Breast epithelium (tissue), 4 donors: ENCODE measurements around the gene LRRC8C. TPM values are rescaled to one million over a fixed set of nuclear protein-coding genes. Genes with fewer than 3 reads are reported as not detected.

Experiments
- DNase-seq, 2 donors: peaks; one replicate each; pipeline ENCODE4 v3.0.0-alpha.2; 2019; ENCODE audit warnings: low spot score in 2 of 2
- H3K27ac ChIP-seq, 2 donors: fragments of 200-600 bp; sonication (generic) in 1 of 2; one replicate each; pipeline ENCODE4 v1.5.1; 2016 to 2019; ENCODE audit warnings: mild to moderate bottlenecking in 1 of 2
- H3K27me3 ChIP-seq, 2 donors: fragments of 200-600 bp; sonication (generic) in 1 of 2; one replicate each; pipeline versions ENCODE4 v1.5.1 to v1.6.0; 2017 to 2019; ENCODE audit warnings: control low read depth in 1 of 2, mild to moderate bottlenecking in 1 of 2
- H3K36me3 ChIP-seq: fragments of 200-600 bp; one replicate; pipeline ENCODE4 v1.5.1; 2019
- H3K4me1 ChIP-seq, 2 donors: fragments of 200-600 bp; sonication (generic); one replicate each; pipeline ENCODE4 v1.5.1; 2016 to 2019; ENCODE audit warnings: control low read depth in 1 of 2
- H3K4me3 ChIP-seq, 3 donors: fragments of 200-600 bp; sonication (generic); 1 replicate in 2 of 3; 2 replicates in 1 of 3; pipeline ENCODE4 v1.5.1; 2016 to 2019; ENCODE audit warnings: mild to moderate bottlenecking in 3 of 3, moderate library complexity in 2 of 3
- H3K9me3 ChIP-seq, 2 donors: fragments of 200-600 bp; sonication (generic) in 1 of 2; one replicate each; pipeline ENCODE4 v1.5.1; 2016 to 2019; ENCODE audit warnings: control low read depth in 1 of 2
- POLR2A ChIP-seq: fragments of 450-650 bp; IDR thresholded peaks from one replicate; pipeline ENCODE4 v1.6.1; 2016; ENCODE audit warnings: antibody characterized with exemption, mild to moderate bottlenecking, moderate library complexity
- POLR2AphosphoS5 ChIP-seq, 3 donors: sonication (generic); formaldehyde crosslinking; IDR thresholded peaks; one replicate each; pipeline ENCODE4 v1.6.1; 2017; ENCODE audit warnings: antibody characterized with exemption in 3 of 3
- intact Hi-C: fragments of 100-400 bp; cut with DNase I; formaldehyde crosslinking; loops from one replicate; pipeline ENCODE4 v1.15.1; 2023; ENCODE audit warnings: low total_unique reads
- total RNA-seq, 3 donors: library from RNA; depleted of rRNA; stranded (reverse); fragments of >200 nt; gene quantifications; one replicate each; pipeline ENCODE4 v1.1.0, GENCODE V29; 2016
- TF ChIP-seq, protein P1 (sequence below), 3 donors: fragments of 450-650 bp; IDR thresholded peaks; one replicate each; pipeline ENCODE4 v1.5.1; 2016 to 2017; ENCODE audit warnings: antibody characterized with exemption in 3 of 3, mild to moderate bottlenecking in 3 of 3, moderate library complexity in 3 of 3

LRRC8C gene
- 10 to 100 TPM; 10.8 to 14.6 (median 12.9) TPM for total RNA-seq

DNA sequence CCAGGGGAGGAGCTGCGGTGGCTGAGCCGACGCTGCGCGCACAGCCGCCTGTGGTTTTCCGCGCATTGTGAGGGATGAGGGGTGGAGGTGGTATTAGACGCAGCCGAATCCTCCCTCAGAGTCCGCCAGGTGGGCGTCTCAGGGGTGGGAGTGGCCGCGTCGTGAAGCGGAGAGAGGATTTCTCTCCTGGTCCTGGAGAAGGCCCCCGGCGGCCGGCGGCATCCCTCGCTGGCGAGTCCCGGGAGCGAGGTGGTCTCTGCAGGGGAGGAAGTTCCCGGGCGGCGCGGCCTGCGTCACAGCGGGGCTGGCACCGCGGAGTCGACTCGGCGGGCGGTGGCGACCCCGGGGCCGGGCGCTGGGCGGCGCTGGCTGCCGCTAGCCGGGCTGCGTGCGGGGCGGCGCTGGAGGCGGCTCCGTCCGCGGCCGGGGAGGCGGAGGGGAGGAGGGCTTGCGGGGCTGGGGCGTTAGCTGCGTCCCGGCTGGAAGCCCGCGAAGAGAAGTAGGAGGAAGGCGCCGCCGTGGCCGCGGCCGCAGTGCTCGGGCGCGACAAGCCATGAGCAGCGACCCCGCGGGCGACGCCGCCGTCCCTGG lies at the start of gene LRRC8C:
Gene LRRC8C, plus strand, starts transcription at position 464 of the 591 bp plus-strand sequence. CDS start 53,354 bp downstream, outside the sequence.
- TF ChIP-seq, protein P1, sequence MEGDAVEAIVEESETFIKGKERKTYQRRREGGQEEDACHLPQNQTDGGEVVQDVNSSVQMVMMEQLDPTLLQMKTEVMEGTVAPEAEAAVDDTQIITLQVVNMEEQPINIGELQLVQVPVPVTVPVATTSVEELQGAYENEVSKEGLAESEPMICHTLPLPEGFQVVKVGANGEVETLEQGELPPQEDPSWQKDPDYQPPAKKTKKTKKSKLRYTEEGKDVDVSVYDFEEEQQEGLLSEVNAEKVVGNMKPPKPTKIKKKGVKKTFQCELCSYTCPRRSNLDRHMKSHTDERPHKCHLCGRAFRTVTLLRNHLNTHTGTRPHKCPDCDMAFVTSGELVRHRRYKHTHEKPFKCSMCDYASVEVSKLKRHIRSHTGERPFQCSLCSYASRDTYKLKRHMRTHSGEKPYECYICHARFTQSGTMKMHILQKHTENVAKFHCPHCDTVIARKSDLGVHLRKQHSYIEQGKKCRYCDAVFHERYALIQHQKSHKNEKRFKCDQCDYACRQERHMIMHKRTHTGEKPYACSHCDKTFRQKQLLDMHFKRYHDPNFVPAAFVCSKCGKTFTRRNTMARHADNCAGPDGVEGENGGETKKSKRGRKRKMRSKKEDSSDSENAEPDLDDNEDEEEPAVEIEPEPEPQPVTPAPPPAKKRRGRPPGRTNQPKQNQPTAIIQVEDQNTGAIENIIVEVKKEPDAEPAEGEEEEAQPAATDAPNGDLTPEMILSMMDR (IDR thresholded peaks at IDR 0.05), result peak in 2 of 3 donors; percentile 34 to 55
- no peak for TF ChIP-seq POLR2A
- peak in 1 of 3 donors; percentile 33 for TF ChIP-seq POLR2AphosphoS5 (IDR thresholded peaks at IDR 0.05)
- H3K36me3 ChIP-seq, result no peaks in the 10 kb centered on the region
- intact Hi-C loops, result no loop called here
- peak within 1 kb of the TSS; percentile 81 to 94 (median 92) for H3K4me3 ChIP-seq
- peaks cover 0 to 4% of the 10 kb centered on the region in 2 donors for H3K4me1 ChIP-seq
- peak within 1 kb of the TSS; percentile 80 to 90 for H3K27ac ChIP-seq
- DNase-seq, result peak; percentile 55 to 61
- no peaks in the 10 kb centered on the region for H3K27me3 ChIP-seq
- H3K9me3 ChIP-seq, result no peaks in the 10 kb centered on the region

- H3K4me1 ChIP-seq, result no peaks in the 10 kb centered on the region
- intact Hi-C loops, result no loop called here
- TF ChIP-seq POLR2A (no peak), POLR2AphosphoS5 (IDR thresholded peaks at IDR 0.05) (no peak)
- TF ChIP-seq, protein P1 (IDR thresholded peaks at IDR 0.05), result no peak
- H3K27me3 ChIP-seq, result no peaks in the 10 kb centered on the region
- no peak for DNase-seq
- no peak overlapping the region for H3K4me3 ChIP-seq
- H3K36me3 ChIP-seq, result no peaks in the 10 kb centered on the region
- H3K9me3 ChIP-seq, result no peaks in the 10 kb centered on the region
- no peak overlapping the region for H3K27ac ChIP-seq
Observed at GRCh38 chr1:89584211-89584610, 48.7 kb upstream of the LRRC8C start.

DNA sequence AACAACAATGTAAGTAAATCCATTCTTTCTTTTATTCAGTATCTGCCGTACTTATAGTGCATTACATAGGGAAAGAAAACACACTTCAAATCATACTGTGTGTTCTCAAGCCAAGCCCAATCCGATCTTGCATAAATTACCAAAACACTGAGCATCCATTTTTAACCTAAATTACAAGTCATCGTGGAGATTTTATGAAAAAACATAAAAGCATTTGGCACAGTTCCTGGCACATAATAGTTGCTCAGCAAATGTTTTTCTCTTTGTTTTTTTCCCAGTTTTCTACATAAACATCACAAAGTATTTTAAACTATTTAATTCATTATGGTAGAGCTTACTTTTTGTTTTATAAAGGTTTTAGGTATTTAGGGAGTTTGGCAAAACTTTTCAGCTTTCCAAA lies 48.1 kb upstream of the LRRC8C start:
- DNase-seq, result no peak
- no peaks in the 10 kb centered on the region for H3K36me3 ChIP-seq
- intact Hi-C loops, result no loop called here
- no peaks in the 10 kb centered on the region for H3K9me3 ChIP-seq
- no peak for TF ChIP-seq POLR2AphosphoS5 (IDR thresholded peaks at IDR 0.05)
- no peak for TF ChIP-seq POLR2A
- no peaks in the 10 kb centered on the region for H3K27me3 ChIP-seq
- H3K4me3 ChIP-seq, result no peak overlapping the region
- H3K4me1 ChIP-seq, result no peaks in the 10 kb centered on the region
- no peak overlapping the region for H3K27ac ChIP-seq

DNA sequence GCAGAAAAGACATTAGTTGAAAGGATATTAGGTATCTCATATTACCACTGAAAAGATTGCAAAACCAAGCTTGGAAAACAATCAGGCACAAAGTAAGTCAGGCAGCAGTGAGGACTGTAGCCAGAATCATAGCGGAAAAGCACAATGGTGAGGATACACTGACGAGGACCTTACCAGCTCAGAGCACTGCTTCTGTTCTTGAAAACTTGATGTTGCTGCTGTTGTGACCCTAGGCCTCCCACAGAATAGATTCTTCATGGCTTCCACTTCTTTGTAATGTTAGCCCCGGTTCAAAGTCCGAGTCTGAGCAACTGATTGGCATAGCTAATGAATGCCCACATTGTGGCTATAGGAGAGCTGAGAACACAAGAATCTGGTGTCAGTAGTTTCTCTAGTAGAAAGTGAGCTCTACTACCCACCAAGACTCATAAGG lies 45.2 kb upstream of the LRRC8C start:
- intact Hi-C loops, result no loop called here
- H3K4me3 ChIP-seq, result no peak overlapping the region
- no peak overlapping the region for H3K27ac ChIP-seq
- no peak for DNase-seq
- TF ChIP-seq, protein P1 (IDR thresholded peaks at IDR 0.05), result no peak
- TF ChIP-seq POLR2AphosphoS5 (IDR thresholded peaks at IDR 0.05), result no peak
- no peak for TF ChIP-seq POLR2A
- H3K9me3 ChIP-seq, result no peaks in the 10 kb centered on the region
- H3K27me3 ChIP-seq, result no peaks in the 10 kb centered on the region
- no peaks in the 10 kb centered on the region for H3K4me1 ChIP-seq
- no peaks in the 10 kb centered on the region for H3K36me3 ChIP-seq

DNA sequence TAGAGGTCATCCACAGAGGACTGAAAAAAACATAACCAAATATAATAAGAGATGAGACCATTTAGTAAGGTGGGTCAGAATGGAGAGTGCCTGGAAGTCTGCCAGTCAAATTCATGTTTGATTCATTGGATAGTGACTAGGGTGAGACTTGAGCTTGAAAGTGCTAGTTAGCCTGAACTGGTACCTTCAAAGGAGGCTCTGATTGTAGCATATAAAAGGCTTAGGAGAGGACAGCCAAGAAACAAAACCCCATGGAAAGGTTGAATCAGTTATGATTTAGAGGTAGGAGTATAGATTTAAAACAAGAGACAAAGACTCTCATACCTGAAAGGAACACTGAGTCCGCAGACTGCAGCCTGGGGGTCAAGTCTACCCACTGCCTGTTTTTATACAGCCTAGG lies 44.4 kb upstream of the LRRC8C start:
- H3K4me1 ChIP-seq, result no peaks in the 10 kb centered on the region
- intact Hi-C loops, result no loop called here
- no peaks in the 10 kb centered on the region for H3K9me3 ChIP-seq
- H3K36me3 ChIP-seq, result no peaks in the 10 kb centered on the region
- DNase-seq, result no peak
- H3K27ac ChIP-seq, result no peak overlapping the region
- H3K27me3 ChIP-seq, result no peaks in the 10 kb centered on the region
- no peak for TF ChIP-seq POLR2AphosphoS5 (IDR thresholded peaks at IDR 0.05)
- TF ChIP-seq, protein P1 (IDR thresholded peaks at IDR 0.05), result no peak
- TF ChIP-seq POLR2A, result no peak
- no peak overlapping the region for H3K4me3 ChIP-seq
